ENCODE measurements around the gene PGGHG.

GRCh38 chr11:252666-253065 lies 36.3 kb upstream of the PGGHG start:
- TF ChIP-seq CTCF (conservative IDR thresholded peaks at IDR 0.05 in 1 of 2, IDR thresholded peaks at IDR 0.05 in 1 of 2; ENCODE audit: extremely low read depth in 1 of 2, insufficient read depth in 1 of 2, low read depth in 1 of 2, low read length in 2 of 2) (no peak), EZH2 (IDR thresholded peaks at IDR 0.05; ENCODE audit: borderline replicate concordance, low read length) (no peak)
